CD4-positive, alpha-beta T cell treated with Interleukin-17A for 1 hour (primary cell): ENCODE data around the gene CEP112.

Experiments
- DNase-seq: peaks from one replicate; pipeline ENCODE4 v3.0.0-alpha.2; 2020

Gene CEP112

DNA sequence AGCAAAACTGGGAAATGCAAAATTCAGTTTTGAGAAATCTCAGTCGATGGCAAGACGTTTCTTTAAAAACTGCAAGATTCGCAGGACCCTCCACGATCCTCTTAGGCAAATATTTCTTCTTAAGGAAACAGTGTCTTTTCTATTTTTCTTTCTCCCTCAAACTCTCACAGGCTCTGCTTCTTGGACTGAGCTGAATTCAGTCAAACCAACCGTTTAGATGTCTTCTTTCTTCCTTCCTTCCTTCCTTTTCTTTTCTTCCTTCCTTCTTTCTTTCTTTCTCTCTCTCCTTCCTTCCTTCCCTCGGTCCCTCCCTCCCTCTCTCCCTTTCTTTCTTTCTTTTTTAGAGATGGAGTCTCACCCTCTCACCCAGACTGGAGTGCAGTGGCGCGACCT is 563.3 kb downstream of the CEP112 start:
- no peak for DNase-seq

DNA sequence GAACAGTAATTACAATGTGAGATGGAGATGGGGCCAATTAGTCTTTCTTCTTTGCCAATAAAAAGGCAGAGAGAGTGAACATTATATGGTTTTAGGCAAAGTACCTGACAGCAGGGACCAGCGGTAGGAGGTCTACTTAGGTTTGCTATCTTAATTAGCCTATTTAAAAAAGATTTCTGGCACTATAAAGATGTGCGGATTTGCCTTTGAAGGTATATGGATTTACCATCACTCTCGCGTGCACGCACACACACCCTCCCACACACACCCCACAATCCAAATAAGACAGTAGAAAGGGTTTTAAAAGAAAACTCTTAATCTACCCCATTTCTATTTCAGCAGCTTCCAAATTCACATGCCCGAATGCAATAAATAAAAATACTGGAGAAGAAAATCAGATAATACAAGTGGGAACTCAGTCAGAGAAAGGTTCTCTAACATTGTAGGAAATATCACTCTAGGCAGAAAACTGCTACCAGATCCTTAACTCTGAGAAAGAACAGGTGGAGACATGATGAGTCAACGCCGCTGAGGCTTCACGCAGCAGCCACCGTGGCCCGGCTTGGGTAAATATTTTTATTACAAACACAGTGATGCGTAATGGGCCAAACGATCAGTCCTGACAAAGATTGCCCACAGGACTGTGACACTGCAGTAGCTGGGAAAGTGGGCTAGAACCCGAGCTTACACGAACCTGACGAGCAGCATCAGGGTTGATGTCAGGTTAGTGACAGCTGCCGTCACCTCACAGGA is 563.9 kb downstream of the CEP112 start:
- DNase-seq = no peak

DNA sequence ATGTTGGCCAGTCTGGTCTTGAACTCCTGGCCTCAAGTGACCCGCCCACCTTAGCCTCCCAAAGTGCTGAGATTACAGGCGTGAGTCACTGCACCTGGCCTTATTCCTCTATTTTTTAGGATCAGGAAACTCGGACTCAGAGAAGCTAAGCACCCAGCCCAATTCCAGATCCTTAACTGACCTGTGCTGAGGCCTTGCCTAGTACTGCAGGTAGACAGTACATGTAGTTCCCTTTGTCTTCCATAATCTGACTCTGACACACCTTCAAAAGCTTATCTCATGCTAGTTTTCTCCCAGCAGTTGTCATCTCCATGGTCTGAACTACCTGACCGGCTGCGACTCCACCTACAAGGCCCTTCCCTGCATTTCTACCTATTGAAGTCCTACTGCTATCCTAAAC is 564.8 kb downstream of the CEP112 start:
- no peak for DNase-seq

DNA sequence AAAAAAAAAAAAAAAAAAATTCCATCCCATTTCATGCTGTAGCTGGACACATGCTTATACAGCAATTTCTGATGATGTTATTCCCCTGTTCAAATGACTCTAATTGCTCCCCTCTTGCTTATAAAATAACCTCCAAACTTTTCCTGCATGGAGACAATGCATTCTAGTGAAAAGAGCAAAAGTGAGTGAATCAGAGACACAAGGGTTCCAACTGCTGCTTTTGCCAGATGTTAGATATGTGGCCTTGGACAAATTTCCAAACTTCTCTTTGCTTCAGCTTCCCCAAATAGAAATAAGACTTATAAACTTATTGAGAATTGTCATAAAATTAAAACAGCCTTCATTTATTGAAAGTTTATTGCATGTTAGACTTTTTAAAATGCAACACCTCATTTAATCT is 565.5 kb downstream of the CEP112 start:
- DNase-seq = no peak

DNA sequence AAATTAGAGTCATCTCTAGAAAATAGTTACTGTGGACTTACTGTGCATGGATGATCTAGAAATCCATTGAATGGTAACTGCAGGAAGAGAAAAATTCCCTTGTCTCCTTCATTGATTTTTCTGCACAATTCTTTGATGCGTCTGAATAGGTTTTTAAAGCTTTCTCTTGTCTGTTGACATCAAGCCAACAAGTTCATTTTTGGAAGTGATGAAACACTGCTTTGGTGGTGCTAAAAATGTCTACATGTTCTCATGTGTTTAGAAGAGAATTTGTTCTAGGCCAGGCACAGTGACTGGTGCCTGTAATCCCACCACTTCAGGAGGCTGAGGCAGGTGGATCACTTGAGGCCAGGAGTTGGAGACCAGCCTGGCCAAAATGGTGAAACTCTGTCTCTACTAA is 573.4 kb downstream of the CEP112 start:
- no peak for DNase-seq

DNA sequence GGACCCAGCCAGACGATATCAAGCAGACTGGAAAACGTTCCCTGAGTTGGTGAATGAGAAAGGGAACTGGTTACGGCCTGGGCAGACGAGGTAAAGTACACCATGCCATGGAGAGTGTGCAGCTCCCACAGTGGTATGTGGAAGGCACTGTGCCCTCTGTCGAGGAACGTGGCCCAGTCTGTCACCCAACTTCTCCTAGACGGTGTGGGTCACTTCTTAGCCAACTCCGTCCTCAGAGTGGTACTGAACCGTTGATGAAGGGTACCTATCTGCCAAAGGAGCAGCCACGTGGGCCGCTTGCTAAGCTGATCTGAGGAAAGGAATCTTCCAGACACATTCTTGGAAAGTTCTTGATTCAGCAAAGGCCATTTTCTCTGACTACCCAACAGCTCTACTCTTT is 574.4 kb downstream of the CEP112 start:
- DNase-seq = no peak

DNA sequence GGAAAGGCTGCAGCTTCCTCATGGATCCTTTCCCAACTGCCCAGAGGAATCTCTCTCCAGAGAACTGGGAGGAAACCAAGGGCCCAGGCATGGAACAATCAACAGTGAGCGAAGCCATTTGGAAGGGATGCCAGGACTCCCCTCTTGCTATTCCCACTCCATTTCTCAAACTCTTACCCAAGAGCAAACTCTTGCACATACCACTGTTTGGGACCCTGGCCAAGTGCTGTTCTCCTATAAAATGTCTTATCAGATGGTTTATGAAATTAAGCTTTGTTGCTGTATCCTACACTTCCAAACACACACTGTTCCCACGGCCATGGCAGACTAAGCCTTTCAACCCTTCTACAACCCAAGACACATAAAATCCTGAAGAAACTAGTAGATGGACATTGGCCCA is 582.2 kb downstream of the CEP112 start:
- no peak for DNase-seq

DNA sequence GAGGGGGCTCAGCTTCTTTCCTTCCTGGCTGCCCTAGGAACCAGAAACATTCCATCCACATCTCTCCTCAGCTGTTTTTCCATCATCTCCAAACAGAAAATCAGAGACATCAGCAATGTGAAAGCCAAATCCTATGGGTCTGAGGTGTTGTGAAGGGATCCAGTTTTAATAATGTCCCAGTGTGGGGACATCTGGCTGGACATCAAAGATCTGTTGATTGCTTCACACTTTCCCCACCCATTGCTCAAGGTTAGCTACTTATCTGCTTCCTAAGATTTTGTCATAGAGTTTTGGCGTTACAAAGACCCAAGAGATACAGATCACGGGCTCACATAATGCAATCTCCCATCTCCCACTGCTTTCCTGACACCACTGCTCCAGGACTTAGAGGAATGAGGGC is 582.6 kb downstream of the CEP112 start:
- DNase-seq = no peak

DNA sequence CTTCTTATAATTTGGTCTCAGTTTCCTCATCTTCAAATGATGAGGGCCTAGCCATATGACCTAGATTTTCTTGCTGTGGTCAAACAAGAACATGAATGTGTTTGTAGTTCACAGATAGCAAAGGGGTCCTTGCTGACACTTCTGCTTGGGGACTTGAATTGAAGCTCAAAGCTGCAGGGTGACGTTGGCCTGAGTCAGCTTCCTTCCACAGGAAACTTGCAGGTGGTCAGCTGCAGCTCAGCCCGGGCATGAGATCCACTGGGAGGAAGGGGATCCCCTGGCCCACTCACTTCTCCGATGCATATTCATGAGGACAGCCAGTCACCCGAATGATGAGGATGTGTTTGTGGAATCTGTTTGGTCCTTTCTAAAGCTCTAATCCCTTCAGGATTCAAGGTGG is 587.9 kb downstream of the CEP112 start:
- DNase-seq = no peak

DNA sequence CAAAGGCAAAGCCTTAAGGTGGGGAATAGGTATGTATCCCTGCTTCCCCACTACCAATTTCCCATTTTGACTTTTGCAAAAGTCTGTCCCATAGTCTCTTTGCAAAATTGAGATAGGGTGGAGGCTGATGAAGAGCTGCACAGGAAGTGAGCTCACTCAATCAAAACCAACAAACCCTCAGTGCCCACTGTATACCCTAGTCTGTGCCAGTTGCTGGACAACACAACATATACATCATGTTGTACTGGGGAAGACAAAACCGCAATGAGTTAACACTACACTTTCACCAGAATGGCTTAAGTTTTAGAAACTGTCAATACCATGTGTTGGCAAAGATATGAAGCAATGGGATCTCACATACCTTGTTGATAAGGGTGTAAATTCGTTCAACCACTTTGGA is 590.1 kb downstream of the CEP112 start:
- DNase-seq = no peak

DNA sequence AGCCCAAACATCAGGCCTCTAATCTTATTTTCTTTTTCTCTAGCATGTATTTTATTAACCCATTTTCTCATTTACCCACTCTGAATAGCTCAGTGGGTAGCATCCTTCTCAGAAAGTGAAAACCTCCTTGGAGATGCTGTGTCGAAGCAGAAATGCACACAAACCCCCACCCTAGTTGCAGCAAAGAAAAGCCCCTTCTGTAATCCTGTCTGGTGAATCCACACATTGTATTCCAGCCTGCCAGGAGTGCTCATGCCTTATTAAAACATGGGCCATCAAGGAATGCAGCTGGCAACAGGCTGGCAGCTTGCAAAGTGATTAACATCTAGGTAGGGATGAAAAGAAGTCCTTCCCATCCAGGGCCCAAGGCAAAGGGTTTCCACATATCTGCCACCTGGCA is 590.8 kb downstream of the CEP112 start:
- no peak for DNase-seq

DNA sequence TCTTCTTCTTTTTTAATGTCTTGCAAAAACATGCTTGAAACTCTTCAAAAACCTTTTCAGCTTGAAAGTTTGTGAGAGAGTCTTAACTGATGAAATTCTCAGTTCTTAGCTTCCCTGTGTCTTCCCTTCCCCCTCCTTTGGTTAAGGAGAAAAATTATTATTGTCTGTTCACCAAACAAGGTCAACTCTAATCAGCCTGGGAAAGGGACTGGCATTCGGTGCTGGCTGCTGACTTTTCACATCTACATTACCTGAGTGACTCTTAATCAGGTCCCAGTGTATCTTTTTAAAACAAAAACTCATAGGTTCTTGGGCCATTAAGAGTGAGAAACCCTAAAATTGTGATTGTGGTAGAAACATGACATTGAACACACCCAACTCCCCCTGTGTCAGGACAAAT is 591.4 kb downstream of the CEP112 start:
- no peak for DNase-seq

DNA sequence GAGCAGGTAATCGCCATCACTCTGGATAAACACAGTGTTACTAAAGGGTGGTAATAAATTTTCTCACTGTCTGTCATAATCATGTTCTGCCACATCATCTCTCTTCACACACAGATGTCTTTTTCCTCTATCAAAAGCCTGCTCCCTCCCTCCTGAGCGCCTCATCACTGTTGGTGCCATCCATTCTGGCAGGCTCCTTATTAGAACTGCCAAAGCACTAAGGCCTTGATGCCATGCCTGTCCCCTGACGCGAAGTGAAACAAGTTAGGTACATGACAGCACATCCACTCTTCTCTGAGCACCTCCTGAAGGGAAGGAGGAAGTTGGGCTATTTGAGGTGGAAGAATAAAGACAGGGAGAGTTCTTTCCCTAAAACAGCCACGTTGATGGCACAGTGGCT is 592.3 kb downstream of the CEP112 start:
- no peak for DNase-seq

DNA sequence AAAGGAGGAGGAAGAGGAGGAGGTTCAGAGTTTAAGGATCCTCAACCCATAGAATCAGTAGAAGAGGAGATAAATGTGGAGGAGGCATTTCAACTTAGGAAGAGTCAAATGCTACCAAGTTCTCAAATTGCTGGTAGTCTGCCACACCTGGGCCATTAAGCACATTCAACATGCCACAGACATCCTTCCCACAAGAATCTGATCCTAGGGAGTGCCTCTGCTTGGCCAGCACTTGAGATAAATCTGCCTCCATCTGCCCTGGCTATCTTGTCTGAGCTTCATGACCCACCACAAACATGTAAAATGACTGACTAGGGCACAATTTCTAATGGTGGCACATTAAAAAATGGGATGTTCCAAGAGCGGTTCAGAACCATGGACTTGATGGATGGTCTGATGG is 593.2 kb downstream of the CEP112 start:
- DNase-seq = no peak

DNA sequence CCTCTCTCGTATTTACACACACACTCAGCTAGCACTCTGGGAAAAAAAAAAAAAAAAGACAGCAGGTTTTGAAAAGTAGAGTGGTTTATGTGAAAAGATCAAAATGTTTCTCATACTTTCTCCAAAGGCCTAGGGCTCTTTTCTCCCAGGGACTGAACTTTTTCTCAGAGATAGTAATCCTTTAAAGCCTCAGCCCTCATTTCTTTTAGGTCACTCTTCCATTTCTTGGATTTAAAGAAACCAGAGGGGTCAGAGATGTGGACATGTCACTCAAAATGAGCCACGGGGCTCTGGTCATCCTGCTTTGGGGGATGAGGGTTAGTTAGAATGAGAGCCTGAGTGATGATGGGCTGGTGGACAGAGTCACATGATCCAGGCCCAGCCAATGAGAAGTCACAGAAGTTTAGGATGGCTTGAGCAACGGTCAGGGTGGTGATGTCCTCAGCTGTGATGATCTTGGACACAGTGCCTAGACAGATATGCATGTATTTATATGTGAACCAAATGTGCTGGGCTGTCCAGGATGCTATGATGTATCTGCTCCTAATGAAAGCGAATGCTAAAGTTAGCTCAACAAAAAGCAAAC is 596.8 kb downstream of the CEP112 start:
- DNase-seq = no peak

DNA sequence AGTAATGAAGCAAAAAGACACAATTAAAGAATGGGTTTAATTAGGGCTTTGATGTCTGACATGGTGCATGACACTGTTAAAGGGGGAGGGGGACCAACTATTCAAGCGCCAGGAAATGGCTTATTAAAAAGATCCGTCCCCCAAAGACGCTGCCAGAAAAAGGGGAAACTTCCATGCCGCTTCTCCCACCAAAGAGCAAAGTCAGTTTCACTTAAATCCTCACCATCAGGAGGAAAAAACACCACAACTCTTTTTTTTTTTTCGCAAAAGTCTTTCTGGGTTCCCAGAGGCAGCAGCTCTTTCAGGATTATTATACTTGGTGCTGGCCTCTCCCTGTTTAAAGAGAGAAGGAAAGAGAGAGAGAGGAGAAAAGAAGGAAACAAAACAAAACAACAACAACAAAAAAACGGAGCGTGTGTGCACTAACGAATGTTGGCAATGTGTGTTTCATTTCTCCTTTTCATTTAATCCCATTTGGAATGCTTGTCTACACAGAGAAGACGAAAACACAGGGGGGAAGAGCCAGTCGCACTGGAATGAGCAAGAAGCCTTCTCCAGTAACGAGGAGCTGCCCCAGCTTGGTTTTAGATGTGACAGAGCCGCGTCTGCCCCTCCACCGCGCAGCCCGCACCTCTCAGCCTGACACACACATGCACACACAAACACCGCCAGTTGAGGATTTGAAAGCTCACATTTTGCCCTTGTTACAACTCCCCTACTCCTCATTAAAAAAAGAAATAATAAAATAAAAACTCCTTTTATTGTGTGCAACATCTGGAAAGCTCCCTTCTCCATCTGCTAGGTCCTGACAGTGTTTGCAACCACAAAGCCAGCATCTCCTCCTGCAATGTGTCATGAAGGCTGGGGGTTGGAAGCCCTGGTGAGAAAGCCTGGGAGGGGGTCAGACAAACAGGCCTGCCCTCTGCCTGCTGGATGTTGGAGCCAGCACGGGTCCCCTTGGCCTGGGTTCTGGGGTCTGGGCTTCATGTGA is 597.8 kb downstream of the CEP112 start:
- no peak for DNase-seq

DNA sequence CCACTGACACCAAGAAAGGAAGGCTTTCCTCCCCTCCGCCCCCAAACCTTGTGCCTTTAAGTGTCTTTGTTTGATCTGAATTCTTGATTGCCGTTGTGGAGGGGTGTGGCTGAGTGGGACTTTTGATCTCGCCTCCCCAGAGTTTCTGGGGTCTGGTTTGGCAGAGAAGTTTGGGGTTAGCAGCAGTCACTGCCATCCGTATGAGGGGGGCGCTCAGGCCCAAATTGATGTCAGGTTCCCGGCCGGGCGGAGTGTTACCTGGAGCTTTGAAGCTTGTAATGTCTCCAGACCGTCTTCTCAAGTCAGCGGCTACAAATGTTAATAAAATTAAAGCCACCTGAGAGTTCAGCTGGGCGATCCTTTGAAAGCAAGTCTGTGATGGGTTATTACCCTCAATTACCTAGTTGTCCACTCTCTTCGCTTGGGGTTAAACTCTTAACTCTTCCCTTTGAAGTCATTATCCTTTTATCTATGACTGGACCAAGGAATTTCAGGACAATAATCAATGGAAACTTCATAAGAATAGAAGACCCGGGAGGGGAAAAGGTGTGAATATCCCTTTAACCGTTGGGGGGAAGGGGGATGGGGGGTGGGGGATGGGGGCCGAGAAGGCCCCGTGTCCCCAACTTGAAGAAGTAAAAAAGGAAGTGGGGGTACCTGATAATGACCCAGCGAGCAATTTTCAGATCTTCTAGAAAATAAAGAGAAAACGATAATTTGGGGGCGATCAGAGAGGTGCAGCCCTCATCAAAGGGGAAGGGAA is 598.7 kb downstream of the CEP112 start:
- no peak for DNase-seq

DNA sequence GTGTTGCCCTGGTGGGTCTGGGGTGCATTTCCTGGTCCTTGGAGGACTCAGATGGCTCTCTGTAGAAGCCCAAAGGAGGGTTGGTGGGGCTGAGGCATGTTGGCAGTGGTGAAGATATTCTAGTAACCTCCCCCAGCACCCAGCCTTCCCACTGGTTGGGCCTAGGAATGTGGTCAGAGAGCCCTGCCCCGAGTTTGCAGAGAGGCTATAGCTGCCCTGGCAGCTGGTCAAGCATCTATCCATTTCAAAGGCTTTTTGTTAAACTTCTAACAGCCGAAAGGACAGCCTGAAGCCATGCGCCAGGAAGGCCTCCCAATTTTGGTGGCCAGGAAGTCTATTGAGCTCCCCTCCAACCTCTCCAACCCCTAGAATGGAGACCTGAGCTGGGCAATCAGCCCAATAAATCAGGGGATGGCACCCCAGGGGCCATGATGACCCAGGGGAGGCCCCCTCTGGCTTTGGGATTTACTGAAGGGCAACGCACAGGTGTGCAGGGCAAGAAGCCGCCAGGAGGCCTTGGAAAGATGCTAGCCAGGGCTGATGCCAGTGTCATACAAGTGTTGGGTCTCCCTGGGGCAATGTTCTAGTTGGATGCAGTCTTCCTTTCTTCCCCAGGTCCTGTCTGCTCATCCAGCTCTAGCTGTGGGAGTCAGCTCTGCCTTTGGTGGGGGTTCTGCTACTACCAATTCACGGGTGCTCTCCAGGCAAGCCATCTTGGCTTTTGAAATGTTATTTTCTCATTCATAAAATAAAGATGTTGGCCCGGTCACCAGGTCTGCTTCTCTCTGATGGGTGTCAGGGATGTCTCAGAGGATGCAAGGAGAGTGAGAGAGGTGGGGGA is 599.6 kb downstream of the CEP112 start:
- no peak for DNase-seq

DNA sequence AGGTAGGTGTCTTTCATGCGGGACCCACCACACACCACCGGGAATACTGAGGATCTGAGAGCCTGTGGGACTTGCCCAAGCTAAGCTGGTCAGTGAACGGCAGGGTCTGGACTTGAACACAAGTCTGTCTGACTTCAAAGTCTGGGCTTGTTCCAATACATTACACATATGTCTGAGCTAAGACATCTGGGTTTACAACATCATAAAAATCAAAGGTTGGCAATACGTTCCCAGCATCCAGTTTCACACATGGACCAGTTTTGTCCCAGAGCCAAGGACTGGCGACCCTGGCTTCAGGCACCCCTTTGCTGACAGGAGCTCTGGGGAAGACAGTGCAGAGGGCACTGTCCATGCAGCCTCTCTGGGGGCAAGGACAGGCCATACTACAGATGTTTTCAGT is 602.6 kb downstream of the CEP112 start:
- DNase-seq = no peak

DNA sequence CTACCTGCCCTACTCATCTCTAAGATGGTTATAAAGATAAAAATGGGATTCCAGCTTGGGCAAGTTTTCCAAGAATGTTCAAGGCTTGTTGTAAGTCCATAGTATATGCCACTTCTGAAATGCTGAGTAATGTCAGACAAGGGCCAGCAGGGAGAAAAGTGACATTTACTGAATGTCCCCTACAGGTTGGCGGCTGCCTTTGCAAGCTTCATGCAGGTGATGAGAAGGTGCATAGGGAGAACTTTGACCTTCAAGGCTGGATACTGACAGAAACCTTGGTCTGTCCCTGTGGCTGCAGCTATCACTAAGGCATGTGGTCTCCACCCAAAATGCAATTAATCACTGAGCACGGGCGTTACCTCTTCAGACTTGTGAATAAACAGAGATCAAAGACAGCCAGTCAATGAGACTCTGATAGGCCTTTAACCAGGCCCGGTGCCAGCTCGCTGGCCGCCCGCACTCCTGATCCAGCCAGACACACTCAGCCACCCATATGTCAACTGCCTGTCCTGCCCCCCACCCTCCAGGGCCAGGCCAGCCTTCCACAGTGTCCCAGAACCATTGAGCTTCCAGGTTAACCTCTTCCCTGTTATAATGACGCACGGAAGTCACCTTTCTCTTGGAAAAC is 603.6 kb downstream of the CEP112 start:
- no peak for DNase-seq

DNA sequence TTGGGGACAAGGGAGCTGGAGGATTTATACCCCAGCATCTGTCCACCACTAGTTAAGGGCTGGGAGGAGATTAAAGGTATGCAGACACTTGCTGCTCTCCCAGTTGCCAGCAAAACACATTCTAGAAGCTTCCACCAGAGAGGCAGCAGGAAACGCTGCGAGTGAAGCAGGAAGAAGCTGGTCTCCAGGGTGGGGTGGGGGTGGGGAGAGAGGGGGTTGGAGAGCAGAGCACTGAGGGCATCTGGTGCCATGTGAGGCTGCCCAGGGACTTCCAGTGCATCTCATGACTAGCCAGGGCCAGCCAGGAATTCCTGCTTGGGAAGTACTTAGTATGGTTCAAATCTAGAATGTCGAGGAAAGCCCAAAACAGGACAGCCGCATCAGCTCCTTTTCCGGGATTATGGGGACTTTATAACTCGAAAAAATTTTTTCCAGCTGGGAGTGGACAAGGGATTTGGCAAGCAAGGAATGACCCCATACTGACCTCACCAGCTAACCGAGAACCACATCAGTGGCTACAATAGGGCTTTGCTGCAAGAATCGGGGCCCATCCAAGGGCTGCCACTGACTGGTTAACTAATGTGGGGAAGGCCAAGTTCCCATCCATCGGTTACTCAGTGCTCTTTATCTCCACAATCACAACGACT is 604.3 kb downstream of the CEP112 start:
- DNase-seq = no peak
